Measurements from ENCODE around the gene RASGRF1.
A peak's percentile ranks its signal among the peaks of the same experiment; 100 is the strongest.

RASGRF1 gene

GRCh38 chr15:78950902-78951840 is 139.4 kb downstream of the RASGRF1 start:
- DNase-seq, result peak in 1 of 3 donors; percentile 33
- H3K4me3 ChIP-seq (ENCODE audit: control insufficient read depth in 1 of 7, extremely low read depth in 1 of 7, insufficient read depth in 4 of 7, low read depth in 2 of 7, low read length in 6 of 7), result no peak overlapping the region
- H3K36me3 ChIP-seq (ENCODE audit: control insufficient read depth in 4 of 4, insufficient read depth in 4 of 4, low read length in 3 of 4), result no peaks in the 10 kb centered on the region
- H3K27me3 ChIP-seq (replicated peaks in 2 of 5; ENCODE audit: control insufficient read depth in 4 of 5, insufficient read depth in 5 of 5, low read length in 4 of 5), result peaks cover 0 to 3% (median 0%) of the 10 kb centered on the region in 5 experiments
- ChIA-PET POLR2A (no interaction called here), CTCF (no interaction called here)
- 37% methylated on average over 10 of the region's 10 CpGs for WGBS (ENCODE audit: insufficient coverage)
- H3K27ac ChIP-seq (ENCODE audit: insufficient read depth in 1 of 2, low read depth in 1 of 2, low read length in 2 of 2, poor library complexity in 1 of 2, severe bottlenecking in 2 of 2), result no peak overlapping the region
- peaks cover 0 to 12% (median 3%) of the 10 kb centered on the region in 4 experiments for H3K4me1 ChIP-seq (ENCODE audit: control extremely low read depth in 1 of 4, control insufficient read depth in 4 of 4, insufficient read depth in 4 of 4, low read length in 3 of 4)
- H3K9me3 ChIP-seq (ENCODE audit: control extremely low read depth in 1 of 5, control insufficient read depth in 4 of 5, insufficient read depth in 2 of 5, low read depth in 1 of 5, low read length in 4 of 5), result no peaks in the 10 kb centered on the region

- H3K9me3 ChIP-seq (ENCODE audit: control extremely low read depth in 1 of 5, control insufficient read depth in 4 of 5, insufficient read depth in 2 of 5, low read depth in 1 of 5, low read length in 4 of 5), result no peaks in the 10 kb centered on the region
- CTCF ChIA-PET, result no interaction called here
- peaks cover 0 to 19% (median 4%) of the 10 kb centered on the region in 4 experiments for H3K4me1 ChIP-seq (ENCODE audit: control extremely low read depth in 1 of 4, control insufficient read depth in 4 of 4, insufficient read depth in 4 of 4, low read length in 3 of 4)
- WGBS (ENCODE audit: insufficient coverage), result 100% methylated on average over 3 of the region's 9 CpGs
- no peaks in the 10 kb centered on the region for H3K36me3 ChIP-seq (ENCODE audit: control insufficient read depth in 4 of 4, insufficient read depth in 4 of 4, low read length in 3 of 4)
- H3K4me3 ChIP-seq (ENCODE audit: control insufficient read depth in 1 of 7, extremely low read depth in 1 of 7, insufficient read depth in 4 of 7, low read depth in 2 of 7, low read length in 6 of 7), result no peak overlapping the region
- H3K27me3 ChIP-seq (replicated peaks in 2 of 5; ENCODE audit: control insufficient read depth in 4 of 5, insufficient read depth in 5 of 5, low read length in 4 of 5), result peaks cover 0 to 3% (median 0%) of the 10 kb centered on the region in 5 experiments
- H3K27ac ChIP-seq (ENCODE audit: insufficient read depth in 1 of 2, low read depth in 1 of 2, low read length in 2 of 2, poor library complexity in 1 of 2, severe bottlenecking in 2 of 2), result no peak overlapping the region
- POLR2A ChIA-PET, result no interaction called here
- no peak for DNase-seq
Observed at GRCh38 chr15:78950343-78950742, 140.2 kb downstream of the RASGRF1 start.

DNA sequence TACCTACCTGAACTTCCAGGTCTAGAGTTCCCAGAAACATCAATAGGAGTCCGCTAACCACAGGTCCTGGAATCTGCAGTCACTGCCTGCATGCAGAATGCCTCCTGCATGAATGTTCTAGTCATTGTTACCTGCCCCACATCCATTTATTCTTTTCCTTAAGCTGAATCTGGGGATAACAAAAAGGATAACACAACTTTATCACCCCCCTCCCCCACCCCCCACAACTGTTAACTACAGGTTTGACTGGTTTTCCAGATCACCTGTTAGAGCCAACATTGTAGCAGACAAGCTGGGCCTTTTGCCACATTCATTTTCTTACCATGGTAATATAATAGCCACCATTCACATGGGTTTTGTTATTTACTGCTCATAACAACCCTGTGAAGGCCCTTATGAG is 141.1 kb downstream of the RASGRF1 start:
- CTCF ChIA-PET, result interaction anchor here (1.0 kb wide), 1 partner anchor 14 kb away, joined by 3 read pairs; no protein-coding TSS in a partner anchor
- no peaks in the 10 kb centered on the region for H3K36me3 ChIP-seq (ENCODE audit: control insufficient read depth in 4 of 4, insufficient read depth in 4 of 4, low read length in 3 of 4)
- H3K4me3 ChIP-seq (ENCODE audit: control insufficient read depth in 1 of 7, extremely low read depth in 1 of 7, insufficient read depth in 4 of 7, low read depth in 2 of 7, low read length in 6 of 7), result no peak overlapping the region
- H3K4me1 ChIP-seq (ENCODE audit: control extremely low read depth in 1 of 4, control insufficient read depth in 4 of 4, insufficient read depth in 4 of 4, low read length in 3 of 4), result peaks cover 0 to 26% (median 12%) of the 10 kb centered on the region in 4 experiments
- WGBS (ENCODE audit: insufficient coverage), result 0% methylated on average over 1 of the region's 1 CpG
- H3K27me3 ChIP-seq (replicated peaks in 2 of 5; ENCODE audit: control insufficient read depth in 4 of 5, insufficient read depth in 5 of 5, low read length in 4 of 5), result peaks cover 0 to 7% (median 3%) of the 10 kb centered on the region in 5 experiments
- H3K27ac ChIP-seq (ENCODE audit: insufficient read depth in 1 of 2, low read depth in 1 of 2, low read length in 2 of 2, poor library complexity in 1 of 2, severe bottlenecking in 2 of 2), result no peak overlapping the region
- POLR2A ChIA-PET, result no interaction called here
- no peak for DNase-seq
- no peaks in the 10 kb centered on the region for H3K9me3 ChIP-seq (ENCODE audit: control extremely low read depth in 1 of 5, control insufficient read depth in 4 of 5, insufficient read depth in 2 of 5, low read depth in 1 of 5, low read length in 4 of 5)

DNA sequence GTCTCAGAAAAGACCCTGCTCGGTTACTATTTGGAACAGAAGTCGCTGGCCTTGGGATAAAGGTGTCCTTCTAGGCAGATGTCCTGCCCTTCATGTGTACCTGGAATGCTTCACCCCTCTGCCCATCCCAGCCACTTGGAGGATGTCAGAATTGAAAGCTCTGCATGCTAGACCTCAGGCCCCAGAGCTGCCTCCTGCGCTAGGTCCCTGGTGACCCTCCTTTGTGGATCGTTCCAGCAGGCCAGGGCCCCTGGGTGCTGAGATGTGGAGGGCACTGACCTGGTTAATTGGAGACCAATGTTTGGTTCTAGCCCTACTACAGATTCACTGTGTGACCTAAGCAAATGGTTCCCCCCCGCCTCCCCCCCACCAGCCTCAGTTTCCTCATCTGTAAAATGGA is 143.1 kb downstream of the RASGRF1 start:
- peaks cover 0 to 30% (median 13%) of the 10 kb centered on the region in 4 experiments for H3K4me1 ChIP-seq (ENCODE audit: control extremely low read depth in 1 of 4, control insufficient read depth in 4 of 4, insufficient read depth in 4 of 4, low read length in 3 of 4)
- ChIA-PET POLR2A (no interaction called here), CTCF (interaction anchor here (1.1 kb wide), 1 partner anchor 53 kb away, joined by 3 read pairs; no protein-coding TSS in a partner anchor)
- H3K36me3 ChIP-seq (ENCODE audit: control insufficient read depth in 4 of 4, insufficient read depth in 4 of 4, low read length in 3 of 4), result no peaks in the 10 kb centered on the region
- H3K4me3 ChIP-seq (ENCODE audit: control insufficient read depth in 1 of 7, extremely low read depth in 1 of 7, insufficient read depth in 4 of 7, low read depth in 2 of 7, low read length in 6 of 7), result no peak overlapping the region
- DNase-seq, result no peak
- 85% methylated on average over 4 of the region's 5 CpGs for WGBS (ENCODE audit: insufficient coverage)
- no peak overlapping the region for H3K27ac ChIP-seq (ENCODE audit: insufficient read depth in 1 of 2, low read depth in 1 of 2, low read length in 2 of 2, poor library complexity in 1 of 2, severe bottlenecking in 2 of 2)
- peaks cover 0 to 25% (median 8%) of the 10 kb centered on the region in 5 experiments for H3K27me3 ChIP-seq (replicated peaks in 2 of 5; ENCODE audit: control insufficient read depth in 4 of 5, insufficient read depth in 5 of 5, low read length in 4 of 5)
- no peaks in the 10 kb centered on the region for H3K9me3 ChIP-seq (ENCODE audit: control extremely low read depth in 1 of 5, control insufficient read depth in 4 of 5, insufficient read depth in 2 of 5, low read depth in 1 of 5, low read length in 4 of 5)

DNA sequence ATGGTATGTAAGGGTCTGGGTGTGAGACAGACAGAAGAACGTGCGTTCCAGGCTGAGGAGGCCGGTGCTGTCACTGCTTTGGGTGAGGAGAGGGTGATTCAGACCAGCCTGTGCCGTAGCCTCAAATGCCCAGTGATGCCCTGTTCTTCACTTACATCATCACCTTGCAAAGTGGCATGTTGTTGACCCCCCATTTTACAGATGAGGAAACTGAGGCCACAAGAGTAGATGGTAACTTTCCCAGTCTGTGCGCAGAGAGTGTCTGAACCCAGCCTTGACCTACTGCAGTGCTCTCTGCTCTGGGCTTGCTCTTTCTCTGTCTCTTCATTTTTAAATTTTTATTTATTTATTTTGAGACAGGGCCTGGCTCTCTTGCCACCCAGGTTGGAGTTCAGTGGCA is 144.1 kb downstream of the RASGRF1 start:
- H3K9me3 ChIP-seq (ENCODE audit: control extremely low read depth in 1 of 5, control insufficient read depth in 4 of 5, insufficient read depth in 2 of 5, low read depth in 1 of 5, low read length in 4 of 5), result no peaks in the 10 kb centered on the region
- H3K4me1 ChIP-seq (ENCODE audit: control extremely low read depth in 1 of 4, control insufficient read depth in 4 of 4, insufficient read depth in 4 of 4, low read length in 3 of 4), result peaks cover 0 to 26% (median 13%) of the 10 kb centered on the region in 4 experiments
- POLR2A ChIA-PET, result interaction anchor here (0.6 kb wide), 1 partner anchor 1944 kb away, joined by 3 read pairs; no protein-coding TSS in a partner anchor
- no peak overlapping the region for H3K4me3 ChIP-seq (ENCODE audit: control insufficient read depth in 1 of 7, extremely low read depth in 1 of 7, insufficient read depth in 4 of 7, low read depth in 2 of 7, low read length in 6 of 7)
- DNase-seq, result no peak
- 92% methylated on average over 4 of the region's 5 CpGs for WGBS (ENCODE audit: insufficient coverage)
- no peak overlapping the region for H3K27ac ChIP-seq (ENCODE audit: insufficient read depth in 1 of 2, low read depth in 1 of 2, low read length in 2 of 2, poor library complexity in 1 of 2, severe bottlenecking in 2 of 2)
- peaks cover 0 to 25% (median 8%) of the 10 kb centered on the region in 5 experiments for H3K27me3 ChIP-seq (replicated peaks in 2 of 5; ENCODE audit: control insufficient read depth in 4 of 5, insufficient read depth in 5 of 5, low read length in 4 of 5)
- H3K36me3 ChIP-seq (ENCODE audit: control insufficient read depth in 4 of 4, insufficient read depth in 4 of 4, low read length in 3 of 4), result no peaks in the 10 kb centered on the region
- CTCF ChIA-PET, result interaction anchor here (1.0 to 1.2 kb wide), 3 partner anchors 33 to 54 kb away, joined by 3 to 4 read pairs (median 3); no protein-coding TSS in a partner anchor

GRCh38 chr15:78944669-78945407 is 145.7 kb downstream of the RASGRF1 start, which contains the start of gene CTSH:
CTSH (minus strand) TSS chr15:78945046; CDS start chr15:78944981, 65 bp downstream.
- 7% methylated on average over 63 of the region's 71 CpGs for WGBS (ENCODE audit: insufficient coverage)

More at GRCh38 chr15:78944669-78945407, 145.7 kb downstream of the RASGRF1 start, which contains the start of gene CTSH:
- ChIA-PET POLR2A (no interaction called here), CTCF (interaction anchor here (1.1 to 1.8 kb wide), 2 partner anchors 35 to 62 kb away, joined by 3 to 6 read pairs; no protein-coding TSS in a partner anchor)
- DNase-seq, result peak; percentile 44 to 71 (median 66)
- H3K36me3 ChIP-seq (ENCODE audit: control insufficient read depth in 4 of 4, insufficient read depth in 4 of 4, low read length in 3 of 4), result no peaks in the 10 kb centered on the region
- no peaks in the 10 kb centered on the region for H3K9me3 ChIP-seq (ENCODE audit: control extremely low read depth in 1 of 5, control insufficient read depth in 4 of 5, insufficient read depth in 2 of 5, low read depth in 1 of 5, low read length in 4 of 5)
- H3K4me1 ChIP-seq (ENCODE audit: control extremely low read depth in 1 of 4, control insufficient read depth in 4 of 4, insufficient read depth in 4 of 4, low read length in 3 of 4), result peaks cover 0 to 25% (median 11%) of the 10 kb centered on the region in 4 experiments
- H3K27me3 ChIP-seq (replicated peaks in 2 of 5; ENCODE audit: control insufficient read depth in 4 of 5, insufficient read depth in 5 of 5, low read length in 4 of 5), result peaks cover 0 to 25% (median 8%) of the 10 kb centered on the region in 5 experiments
- H3K4me3 ChIP-seq (ENCODE audit: control insufficient read depth in 1 of 7, extremely low read depth in 1 of 7, insufficient read depth in 4 of 7, low read depth in 2 of 7, low read length in 6 of 7), result peak within 1 kb of the TSS; percentile 10 to 69 (median 53)
- H3K27ac ChIP-seq (ENCODE audit: insufficient read depth in 1 of 2, low read depth in 1 of 2, low read length in 2 of 2, poor library complexity in 1 of 2, severe bottlenecking in 2 of 2), result no peak within 1 kb of the TSS
